HG02763 (cell line): ENCODE measurements around the gene TMEM208.

Experiments used
- ATAC-seq: cut with Tn5 transposase; IDR thresholded peaks from one replicate; pipeline ENCODE4 v1.9.1; 2021; ENCODE audit warnings: mild to moderate bottlenecking, moderate library complexity; ENCODE audit not compliant: unreplicated experiment

The TMEM208 gene

GRCh38 chr16:67234180-67234597 lies 7.3 kb downstream of the TMEM208 start:
- no peak for ATAC-seq

- no peak for ATAC-seq
Measured at GRCh38 chr16:67235816-67236562, 9.1 kb downstream of the TMEM208 start.

- no peak for ATAC-seq
Measured at GRCh38 chr16:67236563-67237395, 9.8 kb downstream of the TMEM208 start.

- ATAC-seq: no peak
Measured at GRCh38 chr16:67237396-67238277, 10.7 kb downstream of the TMEM208 start.

GRCh38 chr16:67238278-67238575 lies 11.3 kb downstream of the TMEM208 start:
- no peak for ATAC-seq

GRCh38 chr16:67238806-67239470 lies 12.0 kb downstream of the TMEM208 start:
- ATAC-seq: no peak

GRCh38 chr16:67240506-67240905 lies 13.6 kb downstream of the TMEM208 start:
- ATAC-seq: no peak

- no peak for ATAC-seq
Measured at GRCh38 chr16:67241008-67241900, 14.3 kb downstream of the TMEM208 start.

- no peak for ATAC-seq
Measured at GRCh38 chr16:67242138-67242730, 15.3 kb downstream of the TMEM208 start.

GRCh38 chr16:67243481-67243880 lies 16.6 kb downstream of the TMEM208 start:
- ATAC-seq: no peak

- ATAC-seq: peak; percentile 40
Measured at GRCh38 chr16:67244387-67245185, 17.7 kb downstream of the TMEM208 start.

GRCh38 chr16:67245186-67245585 lies 18.3 kb downstream of the TMEM208 start:
- no peak for ATAC-seq

- ATAC-seq: no peak
Measured at GRCh38 chr16:67245674-67246080, 18.7 kb downstream of the TMEM208 start.

- ATAC-seq: peak; percentile 26
Measured at GRCh38 chr16:67246081-67246755, 19.3 kb downstream of the TMEM208 start.

- peak; percentile 10 for ATAC-seq
Measured at GRCh38 chr16:67246756-67247191, 19.8 kb downstream of the TMEM208 start.

GRCh38 chr16:67247192-67248072 lies 20.5 kb downstream of the TMEM208 start, which contains the start of gene FHOD1:
Gene FHOD1 (minus strand): TSS chr16:67247481. CDS start chr16:67247410, 71 bp downstream.
- peak; percentile 47 for ATAC-seq

GRCh38 chr16:67248073-67248400 lies 21.1 kb downstream of the TMEM208 start:
- no peak for ATAC-seq
